Upper lobe of left lung (tissue), 6 donors: Measurements from ENCODE around the gene CREG1. TPM values are rescaled to one million over a fixed set of nuclear protein-coding genes. Genes with fewer than 3 reads are reported as not detected.

Experiments used
- ATAC-seq, 2 donors: fragments of 200-7000 bp; cut with Tn5 transposase; one replicate each; pipeline ENCODE4 v1.9.1; 2022; ENCODE audit warnings: mild to moderate bottlenecking in 2 of 2, moderate library complexity in 2 of 2; ENCODE audit not compliant: low FRiP score in 2 of 2
- DNase-seq, 2 donors: peaks; one replicate each; pipeline ENCODE4 v3.0.0-alpha.2; 2019 to 2020
- H3K27ac ChIP-seq, 4 donors: fragments of 200-600 bp; sonication (generic); one replicate each; pipeline ENCODE4 v1.5.1; 2016 to 2019
- H3K27me3 ChIP-seq, 4 donors: fragments of 200-600 bp; sonication (generic); one replicate each; pipeline ENCODE4 v1.5.1; 2017 to 2019
- H3K36me3 ChIP-seq, 4 donors: fragments of 200-600 bp; sonication (generic); one replicate each; pipeline ENCODE4 v1.5.1; 2016 to 2019
- H3K4me1 ChIP-seq, 4 donors: fragments of 200-600 bp; sonication (generic); one replicate each; pipeline ENCODE4 v1.5.1; 2018 to 2019
- H3K4me3 ChIP-seq, 4 donors: fragments of 200-600 bp; sonication (generic); one replicate each; pipeline ENCODE4 v1.5.1; 2017 to 2019; ENCODE audit warnings: mild to moderate bottlenecking in 2 of 4, moderate library complexity in 1 of 4
- H3K9me3 ChIP-seq, 4 donors: fragments of 200-600 bp; sonication (generic); one replicate each; pipeline ENCODE4 v1.5.1; 2018 to 2019
- CTCF ChIP-seq, 6 experiments: fragments of 450-650 bp in 4 of 6; fragments of 200-600 bp in 2 of 6; sonication (generic) in 2 of 6; IDR thresholded peaks; one replicate each; pipeline ENCODE4 v1.5.1; 2016 to 2019; ENCODE audit warnings: antibody characterized with exemption in 6 of 6
- EP300 ChIP-seq, 4 donors: sonication (generic); formaldehyde crosslinking; IDR thresholded peaks; one replicate each; pipeline ENCODE4 v1.5.1; 2017; ENCODE audit warnings: antibody characterized with exemption in 4 of 4, control low read depth in 2 of 4
- POLR2A ChIP-seq, 4 donors: fragments of 450-650 bp; IDR thresholded peaks; one replicate each; pipeline ENCODE4 v1.5.1; 2016 to 2017; ENCODE audit warnings: antibody characterized with exemption in 4 of 4, mild to moderate bottlenecking in 2 of 4
- POLR2AphosphoS5 ChIP-seq, 2 donors: sonication (generic); formaldehyde crosslinking; IDR thresholded peaks; one replicate each; pipeline ENCODE4 v1.5.1; 2017; ENCODE audit warnings: antibody characterized with exemption in 2 of 2
- WGBS, 2 donors: methylation state at CpG; one replicate each; pipeline ENCODE4 v1.1.5; 2017 to 2018; 5-methylcytosine and 5-hydroxymethylcytosine counted together
- total RNA-seq, 6 donors: library from RNA; depleted of rRNA in 4 of 6; stranded (reverse); fragments of >200 nt in 4 of 6; gene quantifications; one replicate each; pipeline versions ENCODE4 v1.1.0 to v1.2.1, GENCODE V29; 2016 to 2021
- donor health status: DM: no; HTN: no; CAD: no; lungs with moderate emphysema.
- donor health status: DM: no; HTN: yes; CAD: no; lungs with severe emphysema.

Gene CREG1
- total RNA-seq, 6 donors from 2014 or later: 114 to 235 (median 141) TPM

DNA sequence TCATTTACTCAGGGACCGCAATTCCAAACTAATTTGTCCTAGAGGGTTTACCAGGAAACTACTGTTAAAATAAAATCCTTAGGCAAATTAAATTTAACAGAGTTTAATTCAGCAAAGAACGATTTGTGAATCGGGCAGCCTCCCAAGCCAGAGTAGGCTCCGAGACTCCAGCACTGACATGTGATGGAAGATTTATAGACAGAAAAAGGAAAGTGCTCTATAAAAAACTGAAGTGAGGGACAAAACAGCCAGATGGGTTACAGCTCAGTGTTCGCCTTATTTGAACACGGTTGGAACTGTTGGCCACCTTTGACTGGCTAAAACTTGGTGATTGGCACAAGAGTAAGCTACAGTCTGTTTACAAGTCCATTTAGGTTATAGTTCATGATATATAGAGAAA, 41.3 kb upstream of the CREG1 start:
- Histone ChIP-seq H3K9me3 (no peaks in the 10 kb centered on the region), H3K4me3 (no peak overlapping the region), H3K36me3 (no peaks in the 10 kb centered on the region), H3K27me3 (no peaks in the 10 kb centered on the region), H3K27ac (no peak overlapping the region), H3K4me1 (peaks cover under 1 to 2% (median 2%) of the 10 kb centered on the region in 4 donors)
- no peak for DNase-seq
- 72% methylated on average over 6 of the region's 6 CpGs for WGBS, 2 donors
- no peak for TF ChIP-seq POLR2AphosphoS5 (IDR thresholded peaks at IDR 0.05)
- ATAC-seq: no peak

DNA sequence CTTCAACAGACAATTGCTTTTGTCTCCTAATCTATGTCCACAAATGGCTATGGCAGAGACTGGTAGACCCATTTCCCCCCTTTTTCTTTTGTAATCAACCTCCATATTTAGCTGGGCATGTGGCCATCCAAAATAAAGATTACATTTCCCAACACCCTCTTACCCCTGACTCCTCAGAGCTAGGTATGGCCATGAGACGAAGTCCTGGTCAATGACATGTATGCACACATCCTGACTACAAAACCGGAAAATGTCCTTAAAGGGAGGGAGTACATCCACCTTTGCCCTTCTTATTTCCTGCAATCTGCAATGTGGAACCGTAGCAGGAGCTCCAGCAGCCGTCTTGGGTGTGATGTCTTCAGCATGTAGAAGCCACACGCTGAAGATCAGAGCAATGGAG, 40.3 kb upstream of the CREG1 start:
- DNase-seq (no peak), ATAC-seq (peak in 1 of 2 donors; percentile 19)
- H3K27ac ChIP-seq: no peak overlapping the region
- H3K4me1 ChIP-seq: no peaks in the 10 kb centered on the region
- H3K27me3 ChIP-seq: no peaks in the 10 kb centered on the region
- 56 to 66% methylated on average over 5 of the region's 5 CpGs for WGBS, 2 donors
- H3K4me3 ChIP-seq: no peak overlapping the region
- TF ChIP-seq POLR2A (IDR thresholded peaks at IDR 0.05): no peak
- TF ChIP-seq POLR2AphosphoS5 (IDR thresholded peaks at IDR 0.05): no peak
- TF ChIP-seq EP300 (IDR thresholded peaks at IDR 0.05): no peak
- TF ChIP-seq CTCF (IDR thresholded peaks at IDR 0.05): no peak
- H3K36me3 ChIP-seq: no peaks in the 10 kb centered on the region
- H3K9me3 ChIP-seq: no peaks in the 10 kb centered on the region

DNA sequence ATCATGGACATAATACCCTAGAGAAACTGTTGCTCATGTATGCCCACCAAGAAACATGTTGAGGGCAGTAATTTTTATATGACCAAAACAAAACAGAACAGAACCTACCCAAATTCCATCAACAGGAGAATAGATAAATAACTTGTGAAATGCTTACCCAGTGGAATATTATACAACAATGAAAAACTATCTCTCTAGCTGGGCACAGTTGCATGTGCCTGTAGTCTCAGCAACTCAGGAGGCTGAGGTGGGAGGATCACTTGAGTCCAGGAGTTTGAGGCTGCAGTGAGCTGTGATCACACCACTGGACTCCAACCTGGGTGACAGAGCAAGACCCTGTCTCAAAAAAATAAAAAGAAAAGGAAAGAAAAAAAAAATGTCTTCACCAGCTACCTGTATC, 38.9 kb upstream of the CREG1 start:
- Histone ChIP-seq H3K27me3 (no peaks in the 10 kb centered on the region), H3K9me3 (no peaks in the 10 kb centered on the region), H3K4me1 (no peaks in the 10 kb centered on the region), H3K36me3 (no peaks in the 10 kb centered on the region), H3K27ac (no peak overlapping the region), H3K4me3 (no peak overlapping the region)
- DNase-seq: no peak
- no peak for ATAC-seq
- TF ChIP-seq CTCF (IDR thresholded peaks at IDR 0.05) (no peak), EP300 (IDR thresholded peaks at IDR 0.05) (no peak), POLR2A (IDR thresholded peaks at IDR 0.05) (no peak), POLR2AphosphoS5 (IDR thresholded peaks at IDR 0.05) (no peak)

DNA sequence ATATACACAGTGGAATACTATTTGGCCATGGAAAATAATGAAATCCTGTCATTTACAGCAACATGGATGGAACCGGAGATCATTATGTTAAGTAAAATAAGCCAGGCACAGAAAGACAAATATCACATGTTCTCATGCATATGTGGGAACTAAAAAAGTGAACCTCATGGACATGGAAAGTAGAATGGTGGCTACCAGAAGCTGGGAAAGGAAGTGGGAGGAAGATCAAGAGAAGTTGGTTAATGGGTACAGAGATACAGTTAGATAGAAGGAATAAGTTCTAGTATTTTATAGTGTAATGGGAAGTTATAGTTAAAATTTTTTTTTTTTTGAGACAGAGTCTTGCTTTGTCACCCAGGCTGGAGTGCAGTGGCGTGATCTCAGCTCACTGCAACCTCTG, 34.8 kb upstream of the CREG1 start:
- no peak for ATAC-seq

DNA sequence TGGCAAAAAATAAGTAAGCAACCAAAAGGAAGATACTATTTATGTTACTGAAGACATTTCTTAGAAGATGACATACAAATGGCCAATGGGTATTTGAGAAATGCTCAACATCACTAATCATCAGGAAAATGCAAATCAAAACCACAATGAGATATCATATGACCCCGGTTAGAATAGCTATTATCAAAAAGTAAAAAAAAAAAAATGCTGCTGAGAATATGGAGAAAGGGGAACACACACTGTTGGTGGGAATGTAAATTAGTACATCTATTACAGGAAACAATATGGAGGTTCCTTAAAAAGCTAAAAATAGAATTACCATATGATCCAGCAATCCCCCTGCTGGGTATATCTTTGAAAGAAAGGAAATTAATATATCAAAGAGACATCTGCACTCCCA, 34.3 kb upstream of the CREG1 start:
- Histone ChIP-seq H3K4me3 (no peak overlapping the region), H3K4me1 (no peaks in the 10 kb centered on the region), H3K27me3 (no peaks in the 10 kb centered on the region), H3K27ac (no peak overlapping the region), H3K9me3 (no peaks in the 10 kb centered on the region), H3K36me3 (no peaks in the 10 kb centered on the region)
- TF ChIP-seq CTCF (IDR thresholded peaks at IDR 0.05) (no peak), POLR2A (IDR thresholded peaks at IDR 0.05) (no peak), POLR2AphosphoS5 (IDR thresholded peaks at IDR 0.05) (no peak), EP300 (IDR thresholded peaks at IDR 0.05) (no peak)
- ATAC-seq (no peak), DNase-seq (no peak)
- 56% methylated on average over 1 of the region's 1 CpG for WGBS, 2 donors

More for the DNA sequence above, 34.8 kb upstream of the CREG1 start:
- Histone ChIP-seq H3K9me3 (no peaks in the 10 kb centered on the region), H3K36me3 (no peaks in the 10 kb centered on the region), H3K4me3 (no peak overlapping the region), H3K27ac (no peak overlapping the region), H3K27me3 (no peaks in the 10 kb centered on the region), H3K4me1 (no peaks in the 10 kb centered on the region)
- TF ChIP-seq CTCF (IDR thresholded peaks at IDR 0.05): no peak
- no peak for TF ChIP-seq POLR2AphosphoS5 (IDR thresholded peaks at IDR 0.05)
- no peak for TF ChIP-seq EP300 (IDR thresholded peaks at IDR 0.05)
- TF ChIP-seq POLR2A (IDR thresholded peaks at IDR 0.05): no peak
- DNase-seq: no peak
- 86 to 89% methylated on average over 2 of the region's 2 CpGs for WGBS, 2 donors
